Neural cell (in vitro differentiated cells): ENCODE measurements around the gene UGT2A2.
"Not testable (repeated sequence)": the region's sequence is repeated elsewhere in the genome, so short reads cannot be mapped to it uniquely, and the experiment has no call there.

Experiments used
- EP300 ChIP-seq: fragments of 450-650 bp; conservative IDR thresholded peaks from 2 replicates; pipeline ENCODE4 v1.6.1; 2014; ENCODE audit warnings: antibody characterized with exemption, mild to moderate bottlenecking, moderate library complexity; ENCODE audit not compliant: poor library complexity, severe bottlenecking
- EZH2 ChIP-seq: fragments of 200-600, 300-800 bp; shearing (Covaris generic), sonication (generic); IDR thresholded peaks from 2 replicates; pipeline ENCODE4 v1.6.1; 2014; ENCODE audit warnings: antibody characterized with exemption, low read length, borderline replicate concordance, mild to moderate bottlenecking; ENCODE audit not compliant: insufficient read depth, poor library complexity, severe bottlenecking
- POLR2AphosphoS5 ChIP-seq: IDR thresholded peaks from 2 replicates; pipeline ENCODE4 v1.6.1; 2012
- RAD21 ChIP-seq: fragments of 450-650 bp; conservative IDR thresholded peaks from 2 replicates; pipeline ENCODE4 v1.6.1; 2014; ENCODE audit warnings: antibody characterized with exemption, mild to moderate bottlenecking, moderate library complexity
- SMC3 ChIP-seq: fragments of 450-650 bp; conservative IDR thresholded peaks from 2 replicates; pipeline ENCODE4 v1.6.1; 2014; ENCODE audit warnings: antibody characterized with exemption, mild to moderate bottlenecking, moderate library complexity; ENCODE audit not compliant: poor library complexity
- TAF1 ChIP-seq: IDR thresholded peaks from 2 replicates; pipeline ENCODE4 v1.6.1; 2012; ENCODE audit warnings: low read depth
- TF ChIP-seq, protein P1 (sequence below): IDR thresholded peaks from 2 replicates; pipeline ENCODE4 v1.6.1; 2012; ENCODE audit warnings: borderline replicate concordance
- TF ChIP-seq, protein P2 (sequence below): fragments of 450-650 bp; IDR thresholded peaks from 2 replicates; pipeline ENCODE4 v1.5.1; 2014; ENCODE audit warnings: antibody characterized with exemption, mild to moderate bottlenecking, moderate library complexity; ENCODE audit not compliant: poor library complexity, severe bottlenecking

DNA sequence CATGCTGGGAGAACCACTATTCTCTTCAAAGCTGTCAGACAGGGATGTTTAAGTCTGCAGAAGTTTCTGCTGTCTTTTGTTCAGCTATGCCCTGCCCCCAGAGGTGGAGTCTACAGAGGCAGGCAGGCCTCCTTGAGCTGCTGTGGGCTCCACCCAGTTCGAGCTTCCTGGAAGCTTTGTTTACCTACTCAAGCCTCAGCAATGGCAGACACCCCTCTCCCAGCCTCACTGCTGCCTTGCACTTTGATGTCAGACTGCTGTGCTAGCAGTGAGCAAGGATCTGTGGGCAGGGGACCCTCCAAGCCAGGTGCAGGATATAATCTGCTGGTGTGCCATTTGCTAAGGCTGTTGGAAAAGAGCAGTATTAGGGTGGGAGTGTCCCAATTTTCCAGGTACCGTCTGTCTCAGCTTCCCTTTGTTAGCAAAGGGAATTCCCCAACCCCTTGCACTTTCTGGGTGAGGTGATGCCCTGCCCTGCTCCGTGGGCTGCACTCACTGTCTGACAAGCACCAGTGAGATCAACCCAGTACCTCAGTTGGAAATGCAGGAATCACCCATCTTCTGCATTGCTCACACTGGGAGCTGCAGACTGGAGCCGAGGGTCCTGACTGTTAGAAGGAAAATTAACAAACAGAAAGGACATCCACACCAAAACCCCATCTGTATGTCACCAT, 21.8 kb upstream of the UGT2A2 start:
- TF ChIP-seq, protein P1, sequence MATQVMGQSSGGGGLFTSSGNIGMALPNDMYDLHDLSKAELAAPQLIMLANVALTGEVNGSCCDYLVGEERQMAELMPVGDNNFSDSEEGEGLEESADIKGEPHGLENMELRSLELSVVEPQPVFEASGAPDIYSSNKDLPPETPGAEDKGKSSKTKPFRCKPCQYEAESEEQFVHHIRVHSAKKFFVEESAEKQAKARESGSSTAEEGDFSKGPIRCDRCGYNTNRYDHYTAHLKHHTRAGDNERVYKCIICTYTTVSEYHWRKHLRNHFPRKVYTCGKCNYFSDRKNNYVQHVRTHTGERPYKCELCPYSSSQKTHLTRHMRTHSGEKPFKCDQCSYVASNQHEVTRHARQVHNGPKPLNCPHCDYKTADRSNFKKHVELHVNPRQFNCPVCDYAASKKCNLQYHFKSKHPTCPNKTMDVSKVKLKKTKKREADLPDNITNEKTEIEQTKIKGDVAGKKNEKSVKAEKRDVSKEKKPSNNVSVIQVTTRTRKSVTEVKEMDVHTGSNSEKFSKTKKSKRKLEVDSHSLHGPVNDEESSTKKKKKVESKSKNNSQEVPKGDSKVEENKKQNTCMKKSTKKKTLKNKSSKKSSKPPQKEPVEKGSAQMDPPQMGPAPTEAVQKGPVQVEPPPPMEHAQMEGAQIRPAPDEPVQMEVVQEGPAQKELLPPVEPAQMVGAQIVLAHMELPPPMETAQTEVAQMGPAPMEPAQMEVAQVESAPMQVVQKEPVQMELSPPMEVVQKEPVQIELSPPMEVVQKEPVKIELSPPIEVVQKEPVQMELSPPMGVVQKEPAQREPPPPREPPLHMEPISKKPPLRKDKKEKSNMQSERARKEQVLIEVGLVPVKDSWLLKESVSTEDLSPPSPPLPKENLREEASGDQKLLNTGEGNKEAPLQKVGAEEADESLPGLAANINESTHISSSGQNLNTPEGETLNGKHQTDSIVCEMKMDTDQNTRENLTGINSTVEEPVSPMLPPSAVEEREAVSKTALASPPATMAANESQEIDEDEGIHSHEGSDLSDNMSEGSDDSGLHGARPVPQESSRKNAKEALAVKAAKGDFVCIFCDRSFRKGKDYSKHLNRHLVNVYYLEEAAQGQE: not testable (repeated sequence)
- not testable (repeated sequence) for TF ChIP-seq SMC3, TAF1, POLR2AphosphoS5, EZH2, RAD21, EP300
- TF ChIP-seq, protein P2, sequence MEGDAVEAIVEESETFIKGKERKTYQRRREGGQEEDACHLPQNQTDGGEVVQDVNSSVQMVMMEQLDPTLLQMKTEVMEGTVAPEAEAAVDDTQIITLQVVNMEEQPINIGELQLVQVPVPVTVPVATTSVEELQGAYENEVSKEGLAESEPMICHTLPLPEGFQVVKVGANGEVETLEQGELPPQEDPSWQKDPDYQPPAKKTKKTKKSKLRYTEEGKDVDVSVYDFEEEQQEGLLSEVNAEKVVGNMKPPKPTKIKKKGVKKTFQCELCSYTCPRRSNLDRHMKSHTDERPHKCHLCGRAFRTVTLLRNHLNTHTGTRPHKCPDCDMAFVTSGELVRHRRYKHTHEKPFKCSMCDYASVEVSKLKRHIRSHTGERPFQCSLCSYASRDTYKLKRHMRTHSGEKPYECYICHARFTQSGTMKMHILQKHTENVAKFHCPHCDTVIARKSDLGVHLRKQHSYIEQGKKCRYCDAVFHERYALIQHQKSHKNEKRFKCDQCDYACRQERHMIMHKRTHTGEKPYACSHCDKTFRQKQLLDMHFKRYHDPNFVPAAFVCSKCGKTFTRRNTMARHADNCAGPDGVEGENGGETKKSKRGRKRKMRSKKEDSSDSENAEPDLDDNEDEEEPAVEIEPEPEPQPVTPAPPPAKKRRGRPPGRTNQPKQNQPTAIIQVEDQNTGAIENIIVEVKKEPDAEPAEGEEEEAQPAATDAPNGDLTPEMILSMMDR: not testable (repeated sequence)
